Loucy (cell line): Measurements from ENCODE around the gene FCER2.
A peak's percentile ranks its signal among the peaks of the same experiment; 100 is the strongest.

ENCODE experiments used
- H2AFZ ChIP-seq: fragments of 200-600 bp; sonication (generic); 2 replicates; pipeline ENCODE4 v1.6.0; 2016; ENCODE audit warnings: antibody characterized with exemption, mild to moderate bottlenecking, low read length, moderate library complexity
- H3F3A ChIP-seq: fragments of 200-600 bp; 2 replicates; pipeline ENCODE4 v1.6.0; 2016; ENCODE audit warnings: antibody characterized with exemption, low read depth, mild to moderate bottlenecking
- H3K27me3 ChIP-seq: fragments of 200-600 bp; sonication (generic); 2 replicates; pipeline ENCODE4 v1.6.1; 2014; ENCODE audit warnings: low read length, mild to moderate bottlenecking; ENCODE audit not compliant: insufficient read depth, poor library complexity, severe bottlenecking
- H3K36me3 ChIP-seq: fragments of 200-600 bp; sonication (generic); 2 replicates; pipeline ENCODE4 v1.6.1; 2016; ENCODE audit warnings: low read length; ENCODE audit not compliant: insufficient read depth
- H3K4me1 ChIP-seq: fragments of 200-600 bp; sonication (generic); 2 replicates; pipeline ENCODE4 v1.5.1; 2014; ENCODE audit warnings: low read length, mild to moderate bottlenecking; ENCODE audit not compliant: insufficient read depth, poor library complexity, severe bottlenecking
- H3K4me2 ChIP-seq: fragments of 200-600 bp; sonication (generic); 2 replicates; pipeline ENCODE4 v1.6.0; 2014; ENCODE audit warnings: antibody characterized with exemption, low read length, low read depth, mild to moderate bottlenecking; ENCODE audit not compliant: poor library complexity, severe bottlenecking
- H3K4me3 ChIP-seq: fragments of 200-600 bp; sonication (generic); 2 replicates; pipeline ENCODE4 v1.5.1; 2014; ENCODE audit warnings: low read length, mild to moderate bottlenecking, mixed read lengths; ENCODE audit not compliant: poor library complexity, severe bottlenecking
- H3K79me2 ChIP-seq: fragments of 200-600 bp; sonication (generic); 2 replicates; pipeline ENCODE4 v1.6.1; 2014; ENCODE audit warnings: low read length; ENCODE audit not compliant: insufficient read depth
- H3K9ac ChIP-seq: fragments of 200-600 bp; sonication (generic); 2 replicates; pipeline ENCODE4 v1.6.0; 2014; ENCODE audit warnings: mild to moderate bottlenecking, low read depth, low read length, moderate library complexity; ENCODE audit not compliant: poor library complexity, severe bottlenecking
- H3K9me2 ChIP-seq: fragments of 200-600 bp; sonication (generic); replicated peaks from 2 replicates; pipeline ENCODE4 v1.6.1; 2016; ENCODE audit warnings: low read depth, low read length, mixed read lengths
- H3K9me3 ChIP-seq: fragments of 200-600 bp; sonication (generic); 2 replicates; pipeline ENCODE4 v1.6.1; 2014; ENCODE audit warnings: mild to moderate bottlenecking, antibody characterized with exemption, low read length, low read depth; ENCODE audit not compliant: insufficient read depth
- H4K20me1 ChIP-seq: fragments of 200-600 bp; sonication (generic); 2 replicates; pipeline ENCODE4 v1.6.0; 2014; ENCODE audit warnings: antibody characterized with exemption, low read length, mild to moderate bottlenecking; ENCODE audit not compliant: insufficient read depth, poor library complexity, severe bottlenecking
- CTCF ChIP-seq: fragments of 200-600 bp; sonication (generic); conservative IDR thresholded peaks from 2 replicates; pipeline ENCODE4 v1.5.1; 2014; ENCODE audit warnings: mild to moderate bottlenecking, antibody characterized with exemption, low read length
- EZH2phosphoT487 ChIP-seq: fragments of 200-600 bp; IDR thresholded peaks from 2 replicates; pipeline ENCODE4 v1.6.1; 2018; ENCODE audit warnings: antibody characterized with exemption, mild to moderate bottlenecking, moderate library complexity, borderline replicate concordance

Gene FCER2

DNA sequence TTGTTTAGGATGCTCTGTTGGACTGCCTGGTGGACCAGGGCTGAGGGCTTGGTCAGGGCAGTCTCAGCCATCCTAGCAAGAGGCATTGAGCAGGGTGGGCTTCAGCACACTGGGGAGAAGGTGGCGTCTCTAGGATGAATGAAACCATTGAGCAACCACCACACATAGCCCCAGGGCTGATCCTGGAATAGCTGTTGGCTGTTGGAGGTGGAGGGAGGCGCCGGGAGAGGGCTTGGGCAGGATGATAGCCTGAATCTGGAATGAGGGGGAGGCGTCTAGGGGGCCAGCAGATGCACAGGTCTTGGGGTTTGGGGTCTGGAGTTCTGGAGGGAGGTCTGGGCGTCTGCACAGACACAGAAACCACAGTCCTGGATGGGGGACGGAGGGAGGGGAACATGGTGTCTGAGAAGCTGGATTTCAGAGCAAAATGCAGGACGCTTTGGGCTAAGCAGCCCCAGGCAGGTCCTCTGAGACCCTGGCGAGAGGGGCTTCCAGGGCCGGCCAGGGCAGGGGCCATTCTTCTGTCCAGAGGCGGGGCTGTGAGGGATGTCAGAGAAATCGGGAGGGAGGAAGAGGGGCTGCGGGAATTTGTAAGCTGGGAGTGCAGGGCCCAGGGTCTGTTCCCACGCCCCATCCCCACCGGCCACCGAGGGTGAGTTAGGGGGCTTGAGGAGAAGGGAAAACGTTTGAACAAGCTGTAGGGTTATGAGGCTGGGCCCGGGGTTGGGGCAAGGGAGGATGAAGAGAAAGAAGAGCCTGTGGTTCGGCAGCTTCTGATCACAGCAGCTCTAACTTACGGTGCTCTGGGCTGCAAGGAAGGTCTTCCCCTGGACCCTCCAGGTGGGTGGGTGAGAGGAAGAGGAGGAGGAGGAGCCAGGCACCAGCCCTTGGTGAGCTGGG is 16.1 kb downstream of the FCER2 start:
- Histone ChIP-seq H3K9me3 (no peaks in the 10 kb centered on the region), H3F3A (no peaks in the 10 kb centered on the region), H3K4me2 (no peak overlapping the region), H3K4me1 (peaks cover 4% of the 10 kb centered on the region), H3K79me2 (peaks cover 27% of the 10 kb centered on the region), H3K9me2 (no peaks in the 10 kb centered on the region), H3K27me3 (no peaks in the 10 kb centered on the region), H2AFZ (no peak overlapping the region), H4K20me1 (peaks cover 17% of the 10 kb centered on the region), H3K9ac (no peak overlapping the region), H3K36me3 (no peaks in the 10 kb centered on the region; the same call in 1 of the 2 replicates), H3K4me3 (no peak overlapping the region)
- TF ChIP-seq EZH2phosphoT487 (no peak), CTCF (no peak)

DNA sequence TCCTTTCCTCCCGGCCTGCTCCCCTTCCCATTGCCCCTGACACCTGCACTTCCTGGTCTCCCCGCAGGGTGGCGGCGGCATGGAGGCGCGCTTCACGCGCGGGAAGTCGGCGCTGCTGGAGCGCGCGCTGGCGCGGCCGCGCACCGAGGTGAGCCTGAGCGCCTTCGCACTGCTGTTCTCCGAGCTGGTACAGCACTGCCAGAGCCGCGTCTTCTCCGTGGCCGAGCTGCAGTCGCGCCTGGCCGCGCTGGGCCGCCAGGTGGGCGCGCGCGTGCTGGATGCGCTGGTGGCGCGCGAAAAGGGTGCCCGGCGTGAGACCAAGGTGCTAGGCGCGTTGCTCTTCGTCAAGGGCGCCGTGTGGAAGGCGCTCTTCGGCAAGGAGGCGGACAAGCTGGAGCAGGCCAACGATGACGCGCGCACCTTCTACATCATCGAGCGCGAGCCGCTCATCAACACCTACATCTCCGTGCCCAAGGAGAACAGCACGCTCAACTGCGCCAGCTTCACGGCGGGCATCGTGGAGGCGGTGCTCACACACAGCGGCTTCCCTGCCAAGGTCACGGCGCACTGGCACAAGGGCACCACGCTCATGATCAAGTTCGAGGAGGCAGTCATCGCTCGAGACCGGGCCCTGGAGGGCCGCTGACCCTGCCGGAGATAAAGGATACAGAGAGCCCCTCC is 19.6 kb downstream of the FCER2 start:
- H3K27me3 ChIP-seq, result no peaks in the 10 kb centered on the region
- H3K4me2 ChIP-seq, result peak overlapping the region; percentile 89
- H3K9me3 ChIP-seq, result no peaks in the 10 kb centered on the region
- peaks cover 28% of the 10 kb centered on the region for H3K79me2 ChIP-seq
- peaks cover 26% of the 10 kb centered on the region for H3K4me1 ChIP-seq
- no peak for TF ChIP-seq EZH2phosphoT487
- no peak for TF ChIP-seq CTCF
- H3K9ac ChIP-seq, result peak overlapping the region; percentile 92
- H3K36me3 ChIP-seq, result no peaks in the 10 kb centered on the region; the same call in 1 of the 2 replicates
- H3F3A ChIP-seq, result no peaks in the 10 kb centered on the region
- H3K4me3 ChIP-seq, result peak overlapping the region; percentile 95
- H4K20me1 ChIP-seq, result peaks cover 17% of the 10 kb centered on the region
- H3K9me2 ChIP-seq, result no peaks in the 10 kb centered on the region
- no peak overlapping the region for H2AFZ ChIP-seq

- H3K4me1 ChIP-seq, result peaks cover 34% of the 10 kb centered on the region
- TF ChIP-seq CTCF, result peak; percentile 66
- no peak for TF ChIP-seq EZH2phosphoT487
- no peaks in the 10 kb centered on the region for H3F3A ChIP-seq
Observed at GRCh38 chr19:7681340-7682174, 20.4 kb downstream of the FCER2 start.

More at GRCh38 chr19:7681340-7682174, 20.4 kb downstream of the FCER2 start:
- Histone ChIP-seq H3K4me3 (peak overlapping the region; percentile 95), H3K9me2 (no peaks in the 10 kb centered on the region), H3K36me3 (no peaks in the 10 kb centered on the region; the same call in 1 of the 2 replicates), H3K79me2 (peaks cover 28% of the 10 kb centered on the region), H3K9ac (peak overlapping the region; percentile 92), H4K20me1 (peaks cover 17% of the 10 kb centered on the region), H2AFZ (peak overlapping the region; percentile 57; the same call in 1 of the 2 replicates), H3K9me3 (no peaks in the 10 kb centered on the region), H3K4me2 (peak overlapping the region; percentile 89), H3K27me3 (no peaks in the 10 kb centered on the region)
